ENCODE measurements around the gene P4HA2.

P4HA2 gene

DNA sequence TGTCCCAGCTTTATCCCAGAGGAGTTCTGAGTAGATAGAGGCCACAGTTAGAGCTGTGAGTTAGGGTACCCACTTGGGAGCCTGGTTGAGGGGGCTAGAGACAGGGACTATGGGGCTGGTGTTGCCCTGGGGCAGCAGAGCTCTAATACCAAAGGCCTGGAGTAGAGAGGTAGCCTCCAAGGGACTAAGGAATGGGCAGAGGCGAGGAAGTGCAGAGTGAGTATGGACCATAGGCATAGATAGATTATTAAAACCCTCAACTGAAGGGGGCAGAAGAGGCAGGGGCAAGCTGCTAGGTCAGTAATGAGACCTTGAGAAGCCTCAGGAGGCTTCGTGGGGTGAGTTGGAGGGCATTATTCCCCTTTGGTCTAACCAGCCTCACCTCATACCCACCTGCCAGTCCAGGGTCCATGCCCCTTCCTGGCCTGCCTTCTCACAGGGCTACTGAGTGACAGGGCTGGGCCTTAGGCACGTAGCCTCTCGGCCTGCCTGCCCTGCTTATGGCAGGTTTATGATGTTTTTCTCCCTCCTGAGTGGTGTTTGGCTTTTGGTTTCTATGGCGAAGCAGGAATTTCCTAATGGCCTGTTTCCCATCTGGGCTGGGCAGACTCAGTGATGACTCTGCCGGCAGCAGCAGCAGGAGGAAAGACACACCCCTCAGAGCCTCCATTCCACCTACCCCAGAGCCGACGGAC is 37.8 kb upstream of the P4HA2 start:
- Histone ChIP-seq H3K4me1 (ENCODE audit: insufficient read depth, low read length, poor library complexity, severe bottlenecking) (peaks cover 17% of the 10 kb centered on the region), H3K27me3 (ENCODE audit: insufficient read depth, low read length, poor library complexity, severe bottlenecking) (no peaks in the 10 kb centered on the region), H3K4me2 (ENCODE audit: low read depth, low read length, poor library complexity, severe bottlenecking) (no peak overlapping the region), H3K4me3 (ENCODE audit: low read length, poor library complexity, severe bottlenecking) (no peak overlapping the region), H3K9me2 (replicated peaks; ENCODE audit: low read depth, low read length) (no peaks in the 10 kb centered on the region), H3K79me2 (ENCODE audit: insufficient read depth, low read length) (no peaks in the 10 kb centered on the region), H3F3A (ENCODE audit: low read depth) (no peaks in the 10 kb centered on the region), H3K9ac (ENCODE audit: low read depth, low read length, poor library complexity, severe bottlenecking) (no peak overlapping the region), H2AFZ (ENCODE audit: low read length) (no peak overlapping the region), H4K20me1 (ENCODE audit: insufficient read depth, low read length, poor library complexity, severe bottlenecking) (no peaks in the 10 kb centered on the region), H3K9me3 (ENCODE audit: insufficient read depth, low read depth, low read length) (no peaks in the 10 kb centered on the region), H3K36me3 (ENCODE audit: insufficient read depth, low read length) (no peaks in the 10 kb centered on the region)
- TF ChIP-seq, protein P1, sequence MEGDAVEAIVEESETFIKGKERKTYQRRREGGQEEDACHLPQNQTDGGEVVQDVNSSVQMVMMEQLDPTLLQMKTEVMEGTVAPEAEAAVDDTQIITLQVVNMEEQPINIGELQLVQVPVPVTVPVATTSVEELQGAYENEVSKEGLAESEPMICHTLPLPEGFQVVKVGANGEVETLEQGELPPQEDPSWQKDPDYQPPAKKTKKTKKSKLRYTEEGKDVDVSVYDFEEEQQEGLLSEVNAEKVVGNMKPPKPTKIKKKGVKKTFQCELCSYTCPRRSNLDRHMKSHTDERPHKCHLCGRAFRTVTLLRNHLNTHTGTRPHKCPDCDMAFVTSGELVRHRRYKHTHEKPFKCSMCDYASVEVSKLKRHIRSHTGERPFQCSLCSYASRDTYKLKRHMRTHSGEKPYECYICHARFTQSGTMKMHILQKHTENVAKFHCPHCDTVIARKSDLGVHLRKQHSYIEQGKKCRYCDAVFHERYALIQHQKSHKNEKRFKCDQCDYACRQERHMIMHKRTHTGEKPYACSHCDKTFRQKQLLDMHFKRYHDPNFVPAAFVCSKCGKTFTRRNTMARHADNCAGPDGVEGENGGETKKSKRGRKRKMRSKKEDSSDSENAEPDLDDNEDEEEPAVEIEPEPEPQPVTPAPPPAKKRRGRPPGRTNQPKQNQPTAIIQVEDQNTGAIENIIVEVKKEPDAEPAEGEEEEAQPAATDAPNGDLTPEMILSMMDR (conservative IDR thresholded peaks at IDR 0.05; ENCODE audit: low read length): no peak
- TF ChIP-seq EZH2phosphoT487 (IDR thresholded peaks at IDR 0.05; ENCODE audit: borderline replicate concordance): no peak

DNA sequence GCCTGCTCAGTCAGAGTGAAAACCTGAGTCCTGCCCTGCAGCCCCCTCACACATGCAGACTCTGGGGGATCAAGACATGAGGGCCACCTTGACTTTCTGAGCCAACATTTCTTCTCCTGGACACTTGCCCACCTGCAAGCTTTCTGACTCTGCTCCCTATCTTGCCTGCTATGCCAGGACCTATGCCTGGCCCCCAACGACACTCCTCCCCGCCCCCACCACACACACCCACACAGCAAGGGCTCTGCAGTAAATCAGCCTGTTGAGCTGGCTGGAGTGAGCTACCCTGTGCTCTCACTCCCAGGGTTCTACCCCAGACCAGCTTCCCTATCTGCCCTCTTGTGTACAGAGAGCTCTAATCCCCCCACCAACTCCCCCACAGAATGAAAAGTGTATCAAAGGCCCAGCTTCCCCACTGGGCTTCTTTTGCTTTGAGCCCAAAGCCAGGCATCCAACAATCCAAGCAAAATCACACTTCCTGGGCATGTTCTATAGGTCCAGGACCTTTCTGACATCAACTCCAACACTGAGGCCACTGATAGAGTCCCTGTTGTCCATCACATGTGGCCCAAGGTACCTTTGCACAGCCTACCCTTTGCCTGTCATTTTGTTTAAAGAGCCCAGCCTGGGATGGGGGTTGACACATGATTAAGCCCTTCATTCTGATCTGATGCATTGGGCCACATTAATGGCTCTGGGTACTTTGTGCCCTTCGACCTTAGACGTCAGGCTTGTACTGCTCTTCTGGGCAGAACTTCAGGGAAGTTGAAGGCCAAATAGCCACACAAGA is 37.1 kb upstream of the P4HA2 start:
- no peaks in the 10 kb centered on the region for H3K27me3 ChIP-seq (ENCODE audit: insufficient read depth, low read length, poor library complexity, severe bottlenecking)
- no peak overlapping the region for H3K4me3 ChIP-seq (ENCODE audit: low read length, poor library complexity, severe bottlenecking)

DNA sequence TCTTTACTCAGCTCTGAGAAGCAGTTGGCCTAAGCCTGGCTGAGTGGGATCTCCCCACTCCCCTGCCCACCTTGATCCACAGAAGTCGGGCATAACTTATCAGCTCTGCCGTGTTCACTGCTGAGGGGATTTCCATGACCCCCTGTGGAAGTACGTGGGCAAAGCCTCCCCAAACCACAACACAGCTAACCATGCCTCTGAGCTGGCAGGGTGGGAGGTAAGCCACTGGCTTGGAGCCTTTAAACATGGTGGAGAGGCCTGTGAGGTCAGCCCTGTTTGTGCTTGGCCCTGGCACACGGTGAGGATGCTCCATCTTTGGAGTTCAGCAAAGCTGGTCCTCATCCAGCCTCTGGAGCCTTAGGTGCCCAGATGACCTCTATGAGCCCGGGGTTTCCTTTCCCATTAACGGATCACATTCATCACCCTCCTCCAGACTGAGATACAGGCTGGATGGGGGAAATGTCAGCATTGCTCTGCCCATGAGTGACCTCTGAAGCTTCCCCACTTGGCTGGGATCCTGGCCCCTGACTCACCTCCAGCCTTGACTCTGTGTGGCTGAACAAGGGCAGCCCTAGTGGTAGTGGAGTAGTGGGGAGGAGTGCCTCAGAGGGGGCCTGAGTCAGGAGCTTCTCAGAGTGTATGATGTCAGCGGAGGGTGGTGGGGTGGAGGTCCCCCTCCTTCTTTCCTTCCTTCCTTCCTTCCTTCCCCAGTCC is 36.1 kb upstream of the P4HA2 start:
- Histone ChIP-seq H3K9ac (ENCODE audit: low read depth, low read length, poor library complexity, severe bottlenecking) (no peak overlapping the region), H3K4me3 (ENCODE audit: low read length, poor library complexity, severe bottlenecking) (no peak overlapping the region), H3K9me2 (replicated peaks; ENCODE audit: low read depth, low read length) (no peaks in the 10 kb centered on the region), H3K9me3 (ENCODE audit: insufficient read depth, low read depth, low read length) (no peaks in the 10 kb centered on the region), H3K79me2 (ENCODE audit: insufficient read depth, low read length) (no peaks in the 10 kb centered on the region), H3K4me1 (ENCODE audit: insufficient read depth, low read length, poor library complexity, severe bottlenecking) (peaks cover 17% of the 10 kb centered on the region), H4K20me1 (ENCODE audit: insufficient read depth, low read length, poor library complexity, severe bottlenecking) (no peaks in the 10 kb centered on the region), H3K27me3 (ENCODE audit: insufficient read depth, low read length, poor library complexity, severe bottlenecking) (no peaks in the 10 kb centered on the region), H3K4me2 (ENCODE audit: low read depth, low read length, poor library complexity, severe bottlenecking) (no peak overlapping the region), H3F3A (ENCODE audit: low read depth) (no peaks in the 10 kb centered on the region), H3K36me3 (ENCODE audit: insufficient read depth, low read length) (no peaks in the 10 kb centered on the region), H2AFZ (ENCODE audit: low read length) (no peak overlapping the region)
- no peak for TF ChIP-seq EZH2phosphoT487 (IDR thresholded peaks at IDR 0.05; ENCODE audit: borderline replicate concordance)
- TF ChIP-seq, protein P1 (conservative IDR thresholded peaks at IDR 0.05; ENCODE audit: low read length): no peak

More for the DNA sequence above, 37.1 kb upstream of the P4HA2 start:
- no peak overlapping the region for H2AFZ ChIP-seq (ENCODE audit: low read length)
- H3K4me1 ChIP-seq (ENCODE audit: insufficient read depth, low read length, poor library complexity, severe bottlenecking): peaks cover 17% of the 10 kb centered on the region
- H3K9ac ChIP-seq (ENCODE audit: low read depth, low read length, poor library complexity, severe bottlenecking): no peak overlapping the region
- no peak overlapping the region for H3K4me2 ChIP-seq (ENCODE audit: low read depth, low read length, poor library complexity, severe bottlenecking)
- no peaks in the 10 kb centered on the region for H4K20me1 ChIP-seq (ENCODE audit: insufficient read depth, low read length, poor library complexity, severe bottlenecking)
- no peaks in the 10 kb centered on the region for H3K79me2 ChIP-seq (ENCODE audit: insufficient read depth, low read length)
- TF ChIP-seq, protein P1 (conservative IDR thresholded peaks at IDR 0.05; ENCODE audit: low read length): no peak
- TF ChIP-seq EZH2phosphoT487 (IDR thresholded peaks at IDR 0.05; ENCODE audit: borderline replicate concordance): no peak
- H3K9me3 ChIP-seq (ENCODE audit: insufficient read depth, low read depth, low read length): no peaks in the 10 kb centered on the region
- H3K36me3 ChIP-seq (ENCODE audit: insufficient read depth, low read length): no peaks in the 10 kb centered on the region
- H3K9me2 ChIP-seq (replicated peaks; ENCODE audit: low read depth, low read length): no peaks in the 10 kb centered on the region
- no peaks in the 10 kb centered on the region for H3F3A ChIP-seq (ENCODE audit: low read depth)
